Neural cell (in vitro differentiated cells): Measurements from ENCODE around the gene RBM17. TPM values are rescaled to one million over a fixed set of nuclear protein-coding genes. Genes with fewer than 3 reads are reported as not detected.

Experiments
- H2AFZ ChIP-seq: fragments of 200-600, 300-800 bp; sonication (generic), shearing (Covaris generic); 2 replicates; pipeline ENCODE4 v1.6.0; 2014; ENCODE audit warnings: low read depth, mild to moderate bottlenecking, antibody characterized with exemption, low read length, moderate library complexity
- H3F3A ChIP-seq: fragments of 200-600 bp; shearing (Covaris generic); 2 replicates; pipeline ENCODE4 v1.6.1; 2016; ENCODE audit warnings: mild to moderate bottlenecking, moderate library complexity, mixed read lengths, antibody characterized with exemption, low read length; ENCODE audit not compliant: insufficient read depth, poor library complexity, severe bottlenecking
- H3K27ac ChIP-seq: fragments of 200-600, 300-800 bp; sonication (generic), shearing (Covaris generic); 2 replicates; pipeline ENCODE4 v1.5.1; 2014; ENCODE audit warnings: mild to moderate bottlenecking, low read length, moderate library complexity
- H3K27me3 ChIP-seq: fragments of 300-800, 200-600 bp; sonication (generic), shearing (Covaris generic); 2 replicates; pipeline ENCODE4 v1.6.0; 2014; ENCODE audit warnings: mild to moderate bottlenecking, low read depth, low read length, moderate library complexity; ENCODE audit not compliant: insufficient read depth
- H3K36me3 ChIP-seq: fragments of 300-800, 200-600 bp; sonication (generic), shearing (Covaris generic); 2 replicates; pipeline ENCODE4 v1.5.1; 2014; ENCODE audit warnings: mild to moderate bottlenecking, antibody characterized with exemption, low read length, moderate library complexity; ENCODE audit not compliant: insufficient read depth
- H3K4me2 ChIP-seq: fragments of 300-800, 200-600 bp; sonication (generic), shearing (Covaris generic); 2 replicates; pipeline ENCODE4 v1.6.0; 2014; ENCODE audit warnings: mild to moderate bottlenecking, low read length
- H3K4me3 ChIP-seq: fragments of 300-800, 200-600 bp; sonication (generic), shearing (Covaris generic); 2 replicates; pipeline ENCODE4 v1.5.1; 2014; ENCODE audit warnings: mild to moderate bottlenecking, low read length, moderate library complexity
- H3K79me2 ChIP-seq: fragments of 200-600 bp; shearing (Covaris generic); replicated peaks from 2 replicates; pipeline ENCODE4 v1.6.0; 2014; ENCODE audit warnings: mild to moderate bottlenecking, low read length, moderate library complexity; ENCODE audit not compliant: insufficient read depth
- H3K9ac ChIP-seq: fragments of 300-800, 200-600 bp; sonication (generic), shearing (Covaris generic); 2 replicates; pipeline ENCODE4 v1.6.1; 2016; ENCODE audit warnings: mild to moderate bottlenecking, low read length, mixed read lengths
- H3K9me2 ChIP-seq: fragments of 200-600 bp; shearing (Covaris generic); 2 replicates; pipeline ENCODE4 v1.6.1; 2016; ENCODE audit warnings: mild to moderate bottlenecking, low read length, mixed read lengths; ENCODE audit not compliant: insufficient read depth
- H3K9me3 ChIP-seq: fragments of 200-600, 300-800 bp; sonication (generic), shearing (Covaris generic); 2 replicates; pipeline ENCODE4 v1.6.1; 2016; ENCODE audit warnings: mild to moderate bottlenecking, mixed run types, low read length, moderate library complexity, mixed read lengths
- H4K20me1 ChIP-seq: fragments of 200-600 bp; shearing (Covaris generic); 2 replicates; pipeline ENCODE4 v1.6.1; 2016; ENCODE audit warnings: mild to moderate bottlenecking, mixed run types; ENCODE audit not compliant: insufficient read depth
- EP300 ChIP-seq: fragments of 450-650 bp; conservative IDR thresholded peaks from 2 replicates; pipeline ENCODE4 v1.6.1; 2014; ENCODE audit warnings: antibody characterized with exemption, mild to moderate bottlenecking, moderate library complexity; ENCODE audit not compliant: poor library complexity, severe bottlenecking
- EZH2 ChIP-seq: fragments of 200-600, 300-800 bp; shearing (Covaris generic), sonication (generic); IDR thresholded peaks from 2 replicates; pipeline ENCODE4 v1.6.1; 2014; ENCODE audit warnings: antibody characterized with exemption, low read length, borderline replicate concordance, mild to moderate bottlenecking; ENCODE audit not compliant: insufficient read depth, poor library complexity, severe bottlenecking
- MXI1 ChIP-seq: fragments of 450-650 bp; conservative IDR thresholded peaks from 2 replicates; pipeline ENCODE4 v1.6.1; 2014; ENCODE audit warnings: antibody characterized with exemption, mild to moderate bottlenecking; ENCODE audit not compliant: poor library complexity, severe bottlenecking
- POLR2AphosphoS5 ChIP-seq: IDR thresholded peaks from 2 replicates; pipeline ENCODE4 v1.6.1; 2012
- RAD21 ChIP-seq: fragments of 450-650 bp; conservative IDR thresholded peaks from 2 replicates; pipeline ENCODE4 v1.6.1; 2014; ENCODE audit warnings: antibody characterized with exemption, mild to moderate bottlenecking, moderate library complexity
- SMC3 ChIP-seq: fragments of 450-650 bp; conservative IDR thresholded peaks from 2 replicates; pipeline ENCODE4 v1.6.1; 2014; ENCODE audit warnings: antibody characterized with exemption, mild to moderate bottlenecking, moderate library complexity; ENCODE audit not compliant: poor library complexity
- TAF1 ChIP-seq: IDR thresholded peaks from 2 replicates; pipeline ENCODE4 v1.6.1; 2012; ENCODE audit warnings: low read depth
- polyA plus RNA-seq: library from polyadenylated mRNA; depleted of rRNA; stranded (reverse); fragments of >200 nt; gene quantifications from 2 replicates; pipeline ENCODE4 v1.2.3, GENCODE V29; 2014
- TF ChIP-seq, protein P1 (sequence below): IDR thresholded peaks from 2 replicates; pipeline ENCODE4 v1.6.1; 2012; ENCODE audit warnings: borderline replicate concordance
- TF ChIP-seq, protein P2 (sequence below): fragments of 450-650 bp; IDR thresholded peaks from 2 replicates; pipeline ENCODE4 v1.5.1; 2014; ENCODE audit warnings: antibody characterized with exemption, mild to moderate bottlenecking, moderate library complexity; ENCODE audit not compliant: poor library complexity, severe bottlenecking

RBM17 gene
- polyA plus RNA-seq, 1 donor from 2014 or later: 109 TPM

DNA sequence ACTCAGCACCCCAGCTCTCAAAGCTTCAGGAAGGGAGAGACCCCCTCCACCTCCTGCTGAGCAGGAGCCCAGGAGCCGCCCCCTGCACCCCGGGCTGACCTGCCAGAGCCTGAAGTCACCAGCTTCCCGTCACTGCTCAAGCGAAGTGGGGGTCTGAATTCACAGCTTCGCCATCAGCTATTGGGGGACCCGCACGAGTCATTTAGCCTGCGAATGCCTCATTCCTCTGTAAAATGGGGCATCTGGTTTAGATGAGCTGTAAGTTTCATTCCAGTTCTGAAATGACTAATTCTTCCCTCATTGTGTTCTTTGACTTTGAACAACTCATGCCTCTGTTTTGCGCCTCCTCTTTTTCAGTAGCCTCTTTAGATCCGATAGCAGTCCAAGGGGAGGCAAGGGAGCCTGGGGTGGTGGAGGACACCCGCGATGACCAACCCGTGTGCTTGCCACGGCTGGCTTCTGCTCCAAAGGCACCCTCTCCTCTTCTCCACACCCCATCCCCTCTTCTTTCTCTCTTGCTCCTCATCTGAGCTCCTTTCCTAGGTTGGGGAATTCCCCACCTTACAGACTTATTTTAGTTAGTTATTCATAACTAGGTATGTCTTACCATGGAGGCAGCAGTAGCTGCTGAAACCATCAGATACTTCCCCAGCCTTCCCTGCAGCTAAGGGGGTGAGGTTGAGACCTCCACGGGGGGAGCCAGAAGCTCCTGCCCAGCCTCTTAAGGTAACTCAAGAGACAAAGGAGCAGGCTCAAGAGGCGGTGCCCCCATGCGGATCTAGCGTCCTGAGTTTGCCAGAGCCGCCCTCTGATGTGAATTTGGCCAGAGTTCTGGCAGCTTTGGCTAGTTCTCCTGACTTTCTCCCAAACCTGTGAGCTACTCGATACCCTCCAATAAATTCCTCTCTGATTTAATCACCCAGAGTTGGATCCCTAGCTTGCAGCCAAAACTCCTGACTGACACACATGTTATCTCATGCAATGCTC is 47.7 kb downstream of the RBM17 start:
- TF ChIP-seq POLR2AphosphoS5 (no peak), EZH2 (no peak), TAF1 (no peak), SMC3 (no peak), MXI1 (no peak), RAD21 (no peak), EP300 (no peak)
- TF ChIP-seq, protein P1, sequence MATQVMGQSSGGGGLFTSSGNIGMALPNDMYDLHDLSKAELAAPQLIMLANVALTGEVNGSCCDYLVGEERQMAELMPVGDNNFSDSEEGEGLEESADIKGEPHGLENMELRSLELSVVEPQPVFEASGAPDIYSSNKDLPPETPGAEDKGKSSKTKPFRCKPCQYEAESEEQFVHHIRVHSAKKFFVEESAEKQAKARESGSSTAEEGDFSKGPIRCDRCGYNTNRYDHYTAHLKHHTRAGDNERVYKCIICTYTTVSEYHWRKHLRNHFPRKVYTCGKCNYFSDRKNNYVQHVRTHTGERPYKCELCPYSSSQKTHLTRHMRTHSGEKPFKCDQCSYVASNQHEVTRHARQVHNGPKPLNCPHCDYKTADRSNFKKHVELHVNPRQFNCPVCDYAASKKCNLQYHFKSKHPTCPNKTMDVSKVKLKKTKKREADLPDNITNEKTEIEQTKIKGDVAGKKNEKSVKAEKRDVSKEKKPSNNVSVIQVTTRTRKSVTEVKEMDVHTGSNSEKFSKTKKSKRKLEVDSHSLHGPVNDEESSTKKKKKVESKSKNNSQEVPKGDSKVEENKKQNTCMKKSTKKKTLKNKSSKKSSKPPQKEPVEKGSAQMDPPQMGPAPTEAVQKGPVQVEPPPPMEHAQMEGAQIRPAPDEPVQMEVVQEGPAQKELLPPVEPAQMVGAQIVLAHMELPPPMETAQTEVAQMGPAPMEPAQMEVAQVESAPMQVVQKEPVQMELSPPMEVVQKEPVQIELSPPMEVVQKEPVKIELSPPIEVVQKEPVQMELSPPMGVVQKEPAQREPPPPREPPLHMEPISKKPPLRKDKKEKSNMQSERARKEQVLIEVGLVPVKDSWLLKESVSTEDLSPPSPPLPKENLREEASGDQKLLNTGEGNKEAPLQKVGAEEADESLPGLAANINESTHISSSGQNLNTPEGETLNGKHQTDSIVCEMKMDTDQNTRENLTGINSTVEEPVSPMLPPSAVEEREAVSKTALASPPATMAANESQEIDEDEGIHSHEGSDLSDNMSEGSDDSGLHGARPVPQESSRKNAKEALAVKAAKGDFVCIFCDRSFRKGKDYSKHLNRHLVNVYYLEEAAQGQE: no peak
- TF ChIP-seq, protein P2, sequence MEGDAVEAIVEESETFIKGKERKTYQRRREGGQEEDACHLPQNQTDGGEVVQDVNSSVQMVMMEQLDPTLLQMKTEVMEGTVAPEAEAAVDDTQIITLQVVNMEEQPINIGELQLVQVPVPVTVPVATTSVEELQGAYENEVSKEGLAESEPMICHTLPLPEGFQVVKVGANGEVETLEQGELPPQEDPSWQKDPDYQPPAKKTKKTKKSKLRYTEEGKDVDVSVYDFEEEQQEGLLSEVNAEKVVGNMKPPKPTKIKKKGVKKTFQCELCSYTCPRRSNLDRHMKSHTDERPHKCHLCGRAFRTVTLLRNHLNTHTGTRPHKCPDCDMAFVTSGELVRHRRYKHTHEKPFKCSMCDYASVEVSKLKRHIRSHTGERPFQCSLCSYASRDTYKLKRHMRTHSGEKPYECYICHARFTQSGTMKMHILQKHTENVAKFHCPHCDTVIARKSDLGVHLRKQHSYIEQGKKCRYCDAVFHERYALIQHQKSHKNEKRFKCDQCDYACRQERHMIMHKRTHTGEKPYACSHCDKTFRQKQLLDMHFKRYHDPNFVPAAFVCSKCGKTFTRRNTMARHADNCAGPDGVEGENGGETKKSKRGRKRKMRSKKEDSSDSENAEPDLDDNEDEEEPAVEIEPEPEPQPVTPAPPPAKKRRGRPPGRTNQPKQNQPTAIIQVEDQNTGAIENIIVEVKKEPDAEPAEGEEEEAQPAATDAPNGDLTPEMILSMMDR: no peak
- Histone ChIP-seq H3K27me3 (no peaks in the 10 kb centered on the region), H2AFZ (no peak overlapping the region), H3K4me3 (no peak overlapping the region), H3K36me3 (no peaks in the 10 kb centered on the region), H3K9me3 (no peaks in the 10 kb centered on the region), H3K9me2 (no peaks in the 10 kb centered on the region), H3K27ac (no peak overlapping the region), H4K20me1 (no peaks in the 10 kb centered on the region), H3F3A (no peaks in the 10 kb centered on the region), H3K4me2 (no peak overlapping the region), H3K79me2 (no peaks in the 10 kb centered on the region), H3K9ac (no peak overlapping the region)

DNA sequence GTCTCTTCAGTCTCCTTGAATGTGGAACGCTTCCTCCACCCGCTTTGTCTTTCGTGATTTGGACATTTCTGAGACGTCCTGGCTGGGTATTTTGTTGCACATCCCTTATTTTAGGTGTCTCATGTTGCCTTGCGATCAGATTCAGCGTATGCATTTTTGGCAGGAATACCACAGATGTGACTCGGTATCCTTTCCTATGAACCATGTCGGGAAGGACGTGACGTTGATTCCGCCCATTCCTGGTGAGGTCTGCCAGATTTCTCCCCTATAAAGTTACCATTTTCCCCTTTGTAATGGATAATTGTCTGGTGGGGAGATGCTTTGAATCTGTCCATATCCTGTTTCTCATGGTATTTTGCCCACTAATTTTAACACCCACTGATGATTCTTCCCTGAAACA is 49.6 kb downstream of the RBM17 start:
- Histone ChIP-seq H3K79me2 (no peaks in the 10 kb centered on the region), H3K4me2 (no peak overlapping the region), H2AFZ (no peak overlapping the region), H4K20me1 (no peaks in the 10 kb centered on the region), H3F3A (no peaks in the 10 kb centered on the region), H3K9ac (no peak overlapping the region), H3K9me2 (no peaks in the 10 kb centered on the region), H3K27me3 (no peaks in the 10 kb centered on the region), H3K4me3 (no peak overlapping the region), H3K36me3 (no peaks in the 10 kb centered on the region), H3K27ac (no peak overlapping the region), H3K9me3 (no peaks in the 10 kb centered on the region)
- no peak for TF ChIP-seq EZH2
- TF ChIP-seq SMC3: no peak
- TF ChIP-seq, protein P1: no peak
- TF ChIP-seq MXI1: no peak
- TF ChIP-seq, protein P2: no peak
- no peak for TF ChIP-seq POLR2AphosphoS5
- no peak for TF ChIP-seq EP300
- no peak for TF ChIP-seq TAF1
- TF ChIP-seq RAD21: no peak
